SW480 (cell line): Measurements from ENCODE around the gene MYCN.
A peak's percentile ranks its signal among the peaks of the same experiment; 100 is the strongest.
"Not testable (repeated sequence)": the region's sequence is repeated elsewhere in the genome, so short reads cannot be mapped to it uniquely, and the experiment has no call there.

Experiments
- DNase-seq: peaks from one replicate; pipeline ENCODE4 v3.0.0-alpha.2; 2016; ENCODE audit warnings: low spot score

Gene MYCN

DNA sequence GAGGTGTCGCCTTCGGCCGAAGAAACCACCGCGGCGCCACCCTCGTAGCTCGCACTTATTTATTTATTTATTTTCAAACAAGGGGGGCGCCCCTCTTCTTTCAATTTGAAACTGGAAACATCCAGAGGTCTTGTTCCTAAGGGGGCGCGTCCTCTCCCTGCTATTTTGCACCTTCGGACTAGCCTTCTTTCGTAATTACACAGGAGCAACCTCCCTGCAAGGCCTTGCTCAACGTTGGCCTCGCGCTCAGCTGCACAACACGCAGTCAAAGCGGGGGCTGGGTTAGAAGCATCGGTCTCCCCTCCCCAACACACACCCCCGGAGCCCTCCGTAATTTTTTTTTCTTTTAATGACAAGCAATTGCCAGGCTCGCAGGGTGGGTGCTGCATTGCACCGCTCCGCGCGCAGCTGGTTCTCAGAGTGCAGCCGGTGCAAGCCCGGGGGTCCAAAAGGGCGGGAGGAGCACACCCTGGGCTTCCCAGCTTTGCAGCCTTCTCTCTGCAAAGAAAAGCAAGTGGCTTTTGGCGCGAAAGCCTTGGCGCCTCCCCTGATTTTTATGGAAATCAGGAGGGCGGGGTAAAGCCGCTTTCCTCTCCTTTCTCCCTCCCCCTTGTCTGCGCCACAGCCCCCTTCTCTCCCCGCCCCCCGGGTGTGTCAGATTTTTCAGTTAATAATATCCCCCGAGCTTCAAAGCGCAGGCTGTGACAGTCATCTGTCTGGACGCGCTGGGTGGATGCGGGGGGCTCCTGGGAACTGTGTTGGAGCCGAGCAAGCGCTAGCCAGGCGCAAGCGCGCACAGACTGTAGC lies at the start of gene MYCN:
Gene MYCN, plus strand, starts transcription at position 697 of the 807 bp plus-strand sequence. CDS start 1,515 bp downstream, outside the sequence.
- DNase-seq = peak; percentile 82

DNA sequence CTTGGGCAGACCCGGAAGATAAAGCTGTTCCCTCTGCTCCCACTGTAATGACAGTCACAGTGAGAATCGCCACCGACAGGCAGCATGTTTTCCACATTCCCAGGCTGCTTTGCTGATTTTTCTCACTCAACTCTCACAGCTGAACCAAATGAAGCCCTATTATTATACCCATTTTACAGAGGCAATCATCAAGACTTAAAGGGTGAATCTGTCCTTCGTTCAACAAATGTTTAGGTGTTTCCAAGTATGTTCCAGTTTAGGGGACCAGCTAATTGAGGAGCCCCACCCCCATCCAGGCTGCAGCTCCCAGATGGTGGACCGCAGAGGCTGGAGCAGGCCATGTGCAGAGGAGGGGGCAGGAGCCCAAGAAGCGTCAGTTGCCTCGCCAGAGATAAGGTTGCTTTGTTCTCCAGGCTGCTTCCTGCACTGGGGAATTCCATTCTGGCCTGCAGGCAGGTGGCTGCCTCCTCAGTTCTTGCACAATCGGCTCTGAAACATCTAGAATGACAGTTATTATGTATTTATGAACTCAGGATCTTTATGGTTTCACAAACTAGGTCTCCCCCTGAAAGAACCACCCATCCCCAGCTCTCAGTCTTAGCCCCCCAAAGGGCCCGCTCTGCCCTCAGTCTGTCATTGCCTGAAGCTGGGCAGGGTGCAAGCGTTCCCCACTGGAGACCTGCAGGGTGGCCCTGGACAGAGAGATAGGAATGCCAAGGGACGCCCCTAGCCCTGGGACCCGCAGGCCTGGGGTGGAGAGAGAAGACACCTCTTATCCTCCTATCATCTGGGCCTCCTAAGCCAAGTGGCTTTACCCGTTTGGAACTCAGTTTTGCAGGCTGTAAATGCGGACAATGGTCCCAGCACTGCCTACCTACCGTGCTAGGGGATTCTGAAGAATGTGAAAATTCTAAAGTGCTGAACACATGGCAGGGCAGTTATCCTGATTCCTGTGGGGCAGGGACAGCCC lies 49.1 kb upstream of the MYCN start:
- DNase-seq = peak; percentile 70

DNA sequence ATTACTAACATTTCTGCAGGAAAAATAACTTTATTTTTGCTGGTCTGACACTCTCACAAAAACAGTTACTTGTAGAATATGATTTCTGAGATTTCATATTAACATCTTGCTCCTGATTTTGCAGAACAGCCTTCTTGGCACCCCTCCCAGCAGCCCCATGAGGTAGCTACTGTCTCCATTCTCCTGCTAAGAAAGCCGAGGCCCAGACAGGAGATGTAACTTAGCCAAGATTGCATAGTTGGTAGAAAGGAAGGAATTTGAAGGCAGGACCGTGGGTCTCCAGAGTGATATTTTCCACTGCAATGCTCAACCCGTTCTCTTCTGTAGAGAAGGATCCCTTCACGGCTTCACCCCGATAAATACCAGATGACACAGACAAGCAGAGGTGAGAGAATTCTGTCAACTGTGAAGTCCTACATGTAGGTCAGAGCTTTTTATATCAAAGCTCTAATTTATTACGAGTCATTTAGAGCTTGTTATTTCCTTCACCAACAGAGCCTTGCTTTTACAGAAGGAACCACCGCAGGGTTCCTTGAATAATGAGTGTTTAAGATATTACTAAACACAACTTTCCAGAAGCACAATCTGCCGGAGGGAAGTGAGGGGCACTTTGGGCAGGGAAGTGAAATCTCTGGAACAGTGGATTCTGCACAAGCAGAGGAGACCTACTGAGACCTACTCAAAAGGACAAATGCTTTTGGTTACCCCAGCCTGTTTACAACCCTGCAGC lies 48.0 kb upstream of the MYCN start:
- DNase-seq = no peak

DNA sequence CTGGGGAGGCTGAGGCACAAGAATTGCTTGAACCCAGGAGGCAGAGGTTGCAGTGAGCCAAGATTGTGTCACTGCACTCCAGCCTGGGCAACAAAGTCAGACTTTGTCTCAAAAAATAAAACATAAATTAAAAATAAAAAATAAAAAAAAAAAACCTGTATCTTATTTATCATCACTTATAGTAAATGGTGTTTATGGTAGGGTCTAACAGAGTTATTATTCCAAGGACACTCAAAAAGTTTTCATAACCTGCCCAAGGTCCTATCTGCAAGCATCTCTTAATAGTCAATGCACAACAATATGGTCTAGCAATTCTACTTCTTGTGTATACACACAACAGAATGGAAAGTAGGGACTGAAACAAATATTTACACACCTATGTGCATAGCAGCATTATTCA lies 47.3 kb upstream of the MYCN start:
- DNase-seq = no peak

DNA sequence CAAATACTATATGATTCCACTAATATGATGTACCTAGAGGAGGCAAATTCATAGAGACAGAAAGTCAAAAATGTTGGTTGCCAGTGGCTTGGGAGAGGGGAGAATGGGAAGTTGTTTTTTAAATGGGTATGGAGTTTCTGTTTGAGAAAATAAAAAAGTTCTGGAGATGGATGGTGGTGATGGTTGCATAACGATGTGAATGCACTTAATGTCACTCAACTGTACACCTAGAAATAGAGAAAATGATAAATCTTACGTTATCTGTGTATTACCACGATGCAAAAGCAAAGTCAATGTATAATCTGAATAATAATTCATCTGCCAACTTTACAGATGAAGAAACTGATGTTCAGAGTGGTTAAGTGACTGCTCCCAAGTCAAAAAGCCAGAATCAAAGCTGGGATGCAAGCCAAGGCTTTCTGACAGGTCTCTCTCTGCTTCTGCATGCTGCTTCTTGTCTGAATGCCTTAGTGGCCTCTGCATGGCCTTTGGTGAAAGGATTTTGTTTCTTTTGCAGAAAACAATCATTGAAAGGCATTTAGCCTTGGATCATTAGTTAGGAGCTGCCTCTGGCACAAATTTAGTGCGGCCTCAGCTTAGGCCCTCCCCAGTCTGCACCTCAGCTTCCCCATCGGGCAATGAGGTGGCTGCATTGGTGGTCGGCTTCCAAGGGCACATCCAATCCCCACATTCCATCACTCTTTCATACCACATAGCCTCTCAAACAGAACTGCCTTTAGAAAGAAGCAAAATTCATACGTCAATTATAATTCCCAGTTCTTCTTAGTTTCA lies 46.5 kb upstream of the MYCN start:
- no peak for DNase-seq

DNA sequence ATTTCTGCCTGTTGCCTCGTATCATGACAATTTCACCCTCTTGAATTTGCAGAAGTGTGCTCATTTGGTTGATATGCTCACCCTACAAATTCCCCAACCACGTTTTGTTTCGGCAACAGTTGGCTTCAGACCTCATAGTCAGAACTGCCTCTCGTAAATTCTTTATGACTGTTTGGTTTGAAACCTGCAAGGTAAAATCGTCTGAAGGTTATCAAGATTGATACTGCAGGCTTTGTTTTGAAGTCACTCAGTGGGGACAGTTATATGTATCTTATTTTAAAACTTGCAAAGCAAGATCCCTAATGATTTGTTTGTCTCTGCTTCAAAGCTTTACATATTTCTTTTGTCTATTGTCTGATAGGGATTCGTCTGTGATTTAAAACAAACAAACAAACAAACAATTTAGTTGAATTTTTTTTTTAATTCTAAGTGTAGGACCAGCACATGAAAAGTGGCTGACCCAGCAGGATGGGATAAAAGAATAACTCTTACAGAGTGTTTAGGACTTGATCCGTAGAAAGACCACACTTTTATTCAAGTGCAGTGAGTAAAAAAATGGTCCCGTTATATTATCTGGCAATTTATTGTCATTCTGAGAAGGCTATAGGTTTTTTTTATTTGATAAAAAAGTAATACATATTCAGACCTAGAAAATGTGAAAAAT lies 45.7 kb upstream of the MYCN start:
- no peak for DNase-seq

DNA sequence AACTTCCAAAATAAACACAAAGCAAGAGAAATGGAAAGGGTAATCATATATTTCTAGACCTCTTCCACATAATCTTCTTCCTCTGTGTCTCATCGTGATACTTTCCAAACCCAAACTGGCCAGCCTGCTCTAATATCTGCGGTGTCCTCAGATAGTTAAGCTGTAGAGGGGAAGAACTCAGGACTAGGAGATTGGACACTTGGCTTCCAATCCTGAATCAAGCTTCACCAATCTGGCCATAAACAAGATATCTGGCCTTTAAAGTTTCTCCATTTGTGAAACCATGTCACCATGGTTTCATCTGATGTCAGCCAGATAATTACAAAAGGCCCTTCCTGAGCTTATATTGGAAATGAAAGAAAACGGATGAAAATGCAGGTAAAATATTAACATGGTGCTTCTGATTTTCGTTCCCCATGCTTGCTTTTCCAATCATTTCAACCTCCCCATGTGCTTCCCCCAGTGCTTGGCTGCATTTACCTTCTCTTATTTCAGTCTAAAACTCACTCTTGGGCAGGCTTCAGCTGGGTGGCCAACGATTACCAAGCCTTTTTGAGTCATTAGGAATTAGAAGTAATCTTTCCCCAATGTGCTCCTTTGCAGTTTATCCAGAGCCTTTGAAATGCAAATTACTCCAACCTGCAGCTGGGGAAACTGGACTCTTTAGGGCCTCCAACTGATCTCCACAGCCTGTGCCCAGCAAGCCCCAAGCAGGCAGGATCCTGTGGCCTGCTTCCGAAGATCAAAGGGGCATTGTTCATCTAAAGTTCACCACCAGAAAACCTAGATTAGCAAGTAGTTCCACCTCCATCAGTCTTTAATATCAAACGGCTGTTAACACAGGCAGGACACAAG lies 44.5 kb upstream of the MYCN start:
- DNase-seq = peak; percentile 92

DNA sequence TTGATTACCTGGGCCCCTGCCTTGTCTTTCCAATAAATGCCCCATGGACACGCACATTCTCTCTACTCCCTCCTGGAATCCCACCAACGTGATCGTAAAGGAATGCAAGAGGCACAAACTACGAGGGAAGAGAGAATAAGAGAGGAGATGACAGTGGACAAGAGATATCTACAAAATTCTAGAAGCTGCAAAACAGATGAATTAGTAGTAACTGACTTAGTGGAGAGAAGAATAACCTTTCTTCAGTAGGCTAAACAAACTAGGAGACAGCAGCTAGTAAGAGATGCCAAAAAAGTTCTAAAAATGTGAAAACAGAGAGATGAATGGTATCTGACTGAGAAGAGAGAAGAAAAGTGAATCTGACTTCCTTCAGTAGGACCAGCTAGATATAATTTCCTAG lies 43.5 kb upstream of the MYCN start:
- no peak for DNase-seq

DNA sequence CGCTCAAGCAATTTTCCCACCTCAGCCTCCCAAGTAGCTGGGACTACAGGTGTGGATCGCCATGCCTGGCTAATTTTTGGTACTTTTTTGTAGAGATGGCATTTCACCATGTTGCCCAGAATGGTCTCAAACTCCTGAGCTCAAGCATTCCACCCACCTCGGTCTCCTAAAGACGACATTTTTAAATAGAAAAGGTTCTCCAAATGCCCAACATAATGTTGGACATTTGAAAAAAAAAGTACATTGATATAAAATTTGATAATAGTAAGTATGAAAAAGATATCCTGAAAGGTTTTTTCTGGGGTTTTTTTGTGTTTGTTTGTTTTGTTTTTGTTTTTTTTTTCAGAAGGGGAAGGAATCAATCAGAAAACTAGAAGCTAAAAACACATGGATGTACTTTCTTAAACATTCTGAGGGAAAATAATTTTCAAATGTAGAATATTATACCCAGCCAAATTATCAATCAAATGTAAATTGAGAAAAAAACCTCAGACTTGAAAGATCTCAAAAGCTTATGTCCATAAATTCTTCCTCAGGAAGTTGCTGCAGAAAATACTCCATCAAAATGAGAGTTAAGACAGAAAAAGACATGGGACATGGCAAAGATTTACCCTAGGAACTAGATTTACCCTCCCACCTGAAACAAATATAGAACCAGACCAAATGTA lies 42.8 kb upstream of the MYCN start:
- no peak for DNase-seq

DNA sequence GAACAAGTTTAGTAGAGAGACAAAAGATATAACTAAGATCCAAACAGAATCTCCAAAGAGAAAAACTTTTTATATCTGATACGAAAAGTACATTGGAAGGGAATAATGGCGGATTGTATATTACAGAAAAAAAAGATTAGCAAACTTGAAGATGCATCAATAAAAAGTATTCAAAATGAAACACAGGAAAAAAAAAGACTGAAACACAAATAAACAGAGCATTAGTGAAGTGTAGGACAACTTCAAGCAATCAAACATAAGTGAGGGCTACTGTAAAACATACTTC lies 41.1 kb upstream of the MYCN start:
- no peak for DNase-seq

DNA sequence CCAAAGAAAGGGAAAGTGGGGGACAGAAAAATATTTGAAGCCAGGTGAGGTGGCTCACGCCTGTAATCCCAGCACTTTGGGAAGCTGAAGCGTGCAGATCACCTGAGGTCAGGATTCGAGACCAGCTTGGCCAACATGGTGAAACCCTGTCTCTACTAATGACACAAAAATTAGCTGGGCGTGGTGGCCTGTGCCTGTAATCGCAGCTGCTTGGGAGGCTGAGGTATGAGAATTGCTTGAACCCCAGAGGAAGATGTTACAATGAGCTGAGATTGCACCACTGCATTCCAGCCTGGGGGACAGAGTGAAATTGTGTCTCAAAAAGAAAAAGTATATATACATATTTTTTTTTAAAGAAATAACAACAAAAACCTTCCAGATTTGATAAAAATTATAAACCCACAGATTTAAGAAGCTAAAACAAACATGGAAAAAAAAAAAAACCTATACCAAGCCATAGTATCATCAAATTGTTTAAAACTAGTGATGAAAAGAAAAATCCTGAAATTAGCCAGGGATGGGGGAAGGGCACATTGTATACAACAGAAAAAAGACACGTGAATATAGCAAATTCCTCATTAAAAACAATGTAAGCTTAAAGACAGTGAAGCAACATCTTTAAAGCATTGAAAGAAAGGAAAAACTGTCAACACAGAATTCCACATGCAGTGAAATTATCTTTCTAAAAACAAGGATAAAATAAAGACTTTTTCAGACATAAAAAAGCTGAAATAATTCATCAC lies 40.4 kb upstream of the MYCN start:
- no peak for DNase-seq

DNA sequence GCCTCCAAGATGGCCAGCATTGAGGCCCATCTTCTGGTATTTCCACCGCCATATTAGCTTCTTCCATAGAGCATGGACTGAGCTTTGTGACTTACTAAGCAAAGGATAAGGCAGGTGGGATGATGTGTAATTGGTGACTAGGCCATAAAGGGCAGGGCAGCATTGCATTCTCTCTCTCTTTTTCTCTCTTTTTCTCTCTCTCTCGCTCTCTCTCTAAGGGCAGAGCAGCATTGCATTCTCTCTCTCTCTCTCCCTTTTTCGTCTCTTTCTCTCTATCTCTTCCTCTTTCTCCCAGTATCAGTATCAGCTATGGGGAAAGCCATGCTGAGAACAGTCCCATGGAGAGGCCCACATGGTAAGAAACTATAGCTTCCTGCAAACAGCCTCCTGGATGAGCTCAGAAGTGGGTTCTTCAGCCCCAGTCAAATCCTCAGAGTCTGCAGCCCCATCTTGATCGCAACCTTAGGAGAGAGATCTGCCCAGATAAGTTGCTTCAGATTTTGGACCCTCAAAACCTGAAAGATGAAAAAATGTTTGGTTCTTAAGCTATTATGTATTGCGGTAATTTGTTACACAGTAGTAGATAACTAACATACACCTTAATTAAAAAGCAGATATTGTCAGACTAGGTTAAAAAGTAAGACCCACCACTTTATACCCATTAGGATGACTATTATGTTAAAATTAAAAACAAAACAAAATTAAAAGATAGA lies 39.1 kb upstream of the MYCN start:
- no peak for DNase-seq

DNA sequence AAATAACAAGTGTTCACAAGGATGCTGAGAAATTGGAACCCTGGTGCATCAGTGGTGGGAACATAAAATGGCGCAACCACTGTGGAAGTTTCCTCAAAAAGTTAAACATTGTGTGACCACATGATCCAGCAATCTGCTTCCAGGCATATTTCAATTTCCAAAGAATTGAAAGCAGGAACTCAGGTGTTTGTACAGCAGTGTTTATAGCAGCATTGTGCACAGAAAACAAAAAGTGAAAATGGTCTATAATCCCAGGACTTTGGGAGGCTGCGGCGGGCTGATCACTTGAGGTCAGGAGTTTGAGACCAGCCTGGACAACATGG lies 38.6 kb upstream of the MYCN start:
- no peak for DNase-seq

DNA sequence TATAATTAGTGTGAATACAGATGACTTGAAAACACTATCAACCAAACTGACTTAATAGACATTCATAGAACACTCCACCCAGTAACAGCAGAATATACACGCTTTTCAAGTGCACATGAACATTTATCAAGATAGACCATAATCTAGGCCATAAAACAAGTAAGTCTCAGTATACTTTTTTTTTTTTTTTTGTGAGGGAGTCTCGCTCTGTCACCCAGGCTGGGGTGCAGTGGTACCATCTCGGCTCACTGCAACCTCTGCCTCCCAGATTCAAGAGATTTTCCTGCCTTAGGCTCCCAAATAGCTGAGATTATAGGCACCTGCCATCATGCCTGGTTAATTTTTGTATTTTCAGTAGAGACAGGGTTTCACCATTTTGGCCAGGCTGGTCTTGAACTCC lies 36.4 kb upstream of the MYCN start:
- not testable (repeated sequence) for DNase-seq

DNA sequence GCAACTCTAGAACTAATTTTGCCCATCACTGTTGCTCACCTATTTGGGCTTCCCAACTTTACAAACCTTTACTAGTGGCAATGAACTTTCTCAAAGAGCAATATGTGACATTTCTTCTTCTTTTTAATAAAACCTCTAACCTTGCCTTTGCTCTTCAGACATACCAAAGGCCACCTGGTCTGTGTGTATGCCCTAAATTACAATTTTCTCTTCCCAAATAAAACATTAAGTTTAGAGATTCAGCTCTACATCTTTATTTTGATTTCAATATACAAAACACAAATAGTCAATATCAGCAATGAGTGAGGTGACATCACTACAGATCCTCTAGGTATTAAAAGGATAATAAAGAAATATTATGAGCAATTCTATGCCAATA lies 35.1 kb upstream of the MYCN start:
- DNase-seq = no peak

DNA sequence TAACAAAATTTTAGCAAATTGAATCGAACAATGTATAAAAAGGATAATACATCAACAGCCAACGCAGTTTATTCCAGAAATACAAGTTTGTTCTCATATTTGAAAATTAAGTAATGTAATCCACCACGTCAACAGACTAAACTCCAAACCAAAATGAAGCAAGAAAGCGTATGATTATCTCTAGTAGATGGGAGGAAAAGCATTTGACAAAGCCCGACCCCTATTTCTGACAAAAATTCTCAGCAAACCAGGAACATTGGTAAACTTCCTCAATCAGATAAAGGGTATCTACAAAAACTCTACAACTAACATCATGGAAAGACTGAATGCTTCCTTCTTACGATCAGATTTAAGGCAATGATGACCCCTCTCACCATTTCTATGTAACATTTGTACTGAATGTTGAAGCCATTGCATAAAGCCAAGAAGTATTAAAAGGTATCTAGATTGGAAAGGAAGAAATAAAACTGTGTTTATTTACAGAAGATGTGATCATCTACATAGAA lies 34.3 kb upstream of the MYCN start:
- DNase-seq = no peak

DNA sequence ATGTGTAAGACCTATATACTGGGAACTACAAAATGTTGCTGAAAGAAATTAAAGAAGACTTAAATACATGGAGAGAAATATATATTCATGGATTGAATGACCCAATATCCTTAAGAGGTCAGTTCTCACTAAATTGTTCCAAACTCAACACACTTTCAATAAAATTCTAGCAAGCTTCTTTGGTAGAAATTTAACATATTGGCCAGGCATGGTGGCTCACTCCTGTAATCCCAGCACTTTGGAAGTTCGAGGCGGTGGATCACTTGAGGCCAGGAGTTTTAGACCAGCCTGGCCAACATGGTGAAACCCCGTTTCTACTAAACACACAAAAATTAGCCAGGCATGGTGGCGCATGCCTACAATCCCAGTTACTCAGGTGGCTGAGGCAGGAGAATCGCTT lies 33.6 kb upstream of the MYCN start:
- no peak for DNase-seq
